ENCODE results near the gene APMAP.
A peak's percentile ranks its signal among the peaks of the same experiment; 100 is the strongest.

The APMAP gene

DNA sequence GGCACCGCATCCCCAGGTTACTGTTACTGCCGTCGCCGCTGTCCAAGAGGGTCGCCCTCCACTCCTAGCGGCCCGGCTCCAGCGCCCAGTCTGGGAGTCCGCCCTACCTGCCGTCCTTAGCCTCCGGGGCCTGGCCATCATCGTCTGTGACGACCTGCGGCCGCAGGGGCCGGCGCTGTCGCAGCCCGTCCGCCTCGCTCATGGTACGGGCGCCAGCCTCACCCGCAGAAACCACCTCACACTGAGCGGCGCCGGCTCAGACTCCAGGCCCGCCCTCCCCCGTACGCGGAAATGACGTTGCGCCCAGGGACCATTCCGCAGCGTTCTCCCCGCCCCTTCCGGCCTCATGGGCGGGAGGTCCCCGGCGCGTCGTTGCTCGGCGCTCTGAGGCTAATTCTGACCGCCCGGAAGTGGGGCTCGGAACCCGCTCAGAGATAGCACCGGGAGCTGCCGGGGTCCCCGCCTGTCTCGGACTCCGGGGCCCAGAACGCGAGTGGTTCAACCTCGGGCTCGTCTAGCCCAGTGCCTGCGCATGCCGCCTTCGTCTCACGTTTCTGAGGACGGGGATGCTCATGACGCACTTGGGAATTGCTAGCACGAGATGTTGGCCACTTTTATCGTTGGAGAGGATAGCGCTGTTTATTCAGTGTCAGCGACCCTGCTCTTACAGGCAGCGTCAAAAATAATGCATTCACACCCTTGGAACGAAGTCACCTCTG lies at the start of gene APMAP:
Gene APMAP, minus strand, starts transcription at position 265 of the 719 bp plus-strand sequence. Its CDS starts 63 bp downstream, at position 202.
- Histone ChIP-seq H3K9me3 (ENCODE audit: insufficient read depth, low read length) (no peaks in the 10 kb centered on the region), H3K9me2 (replicated peaks; ENCODE audit: insufficient read depth, low read length) (no peaks in the 10 kb centered on the region), H3K36me3 (ENCODE audit: low read length) (no peaks in the 10 kb centered on the region), H3K4me3 (ENCODE audit: insufficient read depth, low read length, poor library complexity, severe bottlenecking) (peak within 1 kb of the TSS; percentile 84), H3K27me3 (ENCODE audit: low read length) (no peaks in the 10 kb centered on the region), H3K27ac (ENCODE audit: low read depth, low read length) (peak within 1 kb of the TSS; percentile 39), H3F3A (ENCODE audit: insufficient read depth) (no peaks in the 10 kb centered on the region), H3K79me2 (ENCODE audit: insufficient read depth, low read length) (no peaks in the 10 kb centered on the region; the same call in 1 of the 2 replicates), H2AFZ (ENCODE audit: low read depth, low read length, severe bottlenecking) (peak within 1 kb of the TSS; percentile 83), H3K9ac (ENCODE audit: low read length) (peak within 1 kb of the TSS; percentile 87), H4K20me1 (ENCODE audit: low read depth, low read length) (no peaks in the 10 kb centered on the region), H3K4me2 (ENCODE audit: low read depth, low read length, poor library complexity, severe bottlenecking) (peak within 1 kb of the TSS; percentile 80)
- TF ChIP-seq CTCF (IDR thresholded peaks at IDR 0.05; ENCODE audit: insufficient read depth, low read length, poor library complexity, severe bottlenecking) (no peak), EZH2phosphoT487 (conservative IDR thresholded peaks at IDR 0.05; ENCODE audit: low read length) (no peak)

- H3K27me3 ChIP-seq (ENCODE audit: low read length): no peaks in the 10 kb centered on the region
- H3K27ac ChIP-seq (ENCODE audit: low read depth, low read length): no peak overlapping the region
- no peaks in the 10 kb centered on the region for H3K9me3 ChIP-seq (ENCODE audit: insufficient read depth, low read length)
- no peak overlapping the region for H3K4me3 ChIP-seq (ENCODE audit: insufficient read depth, low read length, poor library complexity, severe bottlenecking)
- H3K9ac ChIP-seq (ENCODE audit: low read length): no peak overlapping the region
- no peaks in the 10 kb centered on the region for H3F3A ChIP-seq (ENCODE audit: insufficient read depth)
- no peak for TF ChIP-seq CTCF (IDR thresholded peaks at IDR 0.05; ENCODE audit: insufficient read depth, low read length, poor library complexity, severe bottlenecking)
- no peak for TF ChIP-seq EZH2phosphoT487 (conservative IDR thresholded peaks at IDR 0.05; ENCODE audit: low read length)
- H3K79me2 ChIP-seq (ENCODE audit: insufficient read depth, low read length): no peaks in the 10 kb centered on the region
- H4K20me1 ChIP-seq (ENCODE audit: low read depth, low read length): no peaks in the 10 kb centered on the region
- no peak overlapping the region for H2AFZ ChIP-seq (ENCODE audit: low read depth, low read length, severe bottlenecking)
- no peak overlapping the region for H3K4me2 ChIP-seq (ENCODE audit: low read depth, low read length, poor library complexity, severe bottlenecking)
- no peaks in the 10 kb centered on the region for H3K36me3 ChIP-seq (ENCODE audit: low read length)
- no peaks in the 10 kb centered on the region for H3K9me2 ChIP-seq (replicated peaks; ENCODE audit: insufficient read depth, low read length)
Observed at GRCh38 chr20:25041813-25042530, 49.4 kb upstream of the APMAP start.

DNA sequence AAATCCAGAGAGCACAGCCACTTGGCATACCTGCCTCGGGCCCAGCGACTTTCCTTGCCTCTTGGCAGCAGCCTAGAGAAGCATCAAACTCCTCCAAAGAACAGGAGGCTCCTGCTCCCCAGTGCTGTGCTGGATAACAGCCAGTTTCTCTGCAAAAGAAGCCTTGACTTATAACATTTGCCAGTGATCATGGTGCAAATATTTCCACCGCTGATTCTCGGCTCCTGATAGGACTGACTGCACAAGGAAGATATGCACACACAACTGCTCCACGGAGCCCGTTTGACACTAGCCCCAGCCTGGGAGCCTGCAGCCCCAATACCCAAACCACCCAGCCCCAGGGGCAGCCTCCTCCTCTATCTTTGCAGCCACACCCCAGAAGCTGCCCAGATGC lies 47.9 kb upstream of the APMAP start:
- Histone ChIP-seq H3K27ac (ENCODE audit: low read depth, low read length) (no peak overlapping the region), H3K4me3 (ENCODE audit: insufficient read depth, low read length, poor library complexity, severe bottlenecking) (no peak overlapping the region), H3K79me2 (ENCODE audit: insufficient read depth, low read length) (no peaks in the 10 kb centered on the region), H3K27me3 (ENCODE audit: low read length) (no peaks in the 10 kb centered on the region), H2AFZ (ENCODE audit: low read depth, low read length, severe bottlenecking) (no peak overlapping the region), H3K9me2 (replicated peaks; ENCODE audit: insufficient read depth, low read length) (no peaks in the 10 kb centered on the region), H3K4me2 (ENCODE audit: low read depth, low read length, poor library complexity, severe bottlenecking) (no peak overlapping the region), H3K9me3 (ENCODE audit: insufficient read depth, low read length) (no peaks in the 10 kb centered on the region), H4K20me1 (ENCODE audit: low read depth, low read length) (no peaks in the 10 kb centered on the region), H3F3A (ENCODE audit: insufficient read depth) (no peaks in the 10 kb centered on the region), H3K36me3 (ENCODE audit: low read length) (no peaks in the 10 kb centered on the region), H3K9ac (ENCODE audit: low read length) (no peak overlapping the region)
- TF ChIP-seq CTCF (IDR thresholded peaks at IDR 0.05; ENCODE audit: insufficient read depth, low read length, poor library complexity, severe bottlenecking) (no peak), EZH2phosphoT487 (conservative IDR thresholded peaks at IDR 0.05; ENCODE audit: low read length) (no peak)
